HFF-Myc (cell line): ENCODE measurements around the gene THSD7A.

ENCODE experiments used
- DNase-seq: peaks from one replicate; pipeline ENCODE4 v3.0.0-alpha.2; 2011; ENCODE audit warnings: low read depth; ENCODE audit errors: extremely low read depth
- H3K4me3 ChIP-seq: replicated peaks from 2 replicates; pipeline ENCODE4 v1.5.1; 2011; ENCODE audit warnings: low read depth, mild to moderate bottlenecking, control low read depth, low read length
- TF ChIP-seq, protein P1 (sequence below): IDR thresholded peaks from 2 replicates; pipeline ENCODE4 v1.5.1; 2012; ENCODE audit warnings: mild to moderate bottlenecking, low read depth, low read length, control low read depth; ENCODE audit errors: missing control alignments

THSD7A gene

GRCh38 chr7:11681461-11681860 is 150.5 kb downstream of the THSD7A start:
- TF ChIP-seq, protein P1, sequence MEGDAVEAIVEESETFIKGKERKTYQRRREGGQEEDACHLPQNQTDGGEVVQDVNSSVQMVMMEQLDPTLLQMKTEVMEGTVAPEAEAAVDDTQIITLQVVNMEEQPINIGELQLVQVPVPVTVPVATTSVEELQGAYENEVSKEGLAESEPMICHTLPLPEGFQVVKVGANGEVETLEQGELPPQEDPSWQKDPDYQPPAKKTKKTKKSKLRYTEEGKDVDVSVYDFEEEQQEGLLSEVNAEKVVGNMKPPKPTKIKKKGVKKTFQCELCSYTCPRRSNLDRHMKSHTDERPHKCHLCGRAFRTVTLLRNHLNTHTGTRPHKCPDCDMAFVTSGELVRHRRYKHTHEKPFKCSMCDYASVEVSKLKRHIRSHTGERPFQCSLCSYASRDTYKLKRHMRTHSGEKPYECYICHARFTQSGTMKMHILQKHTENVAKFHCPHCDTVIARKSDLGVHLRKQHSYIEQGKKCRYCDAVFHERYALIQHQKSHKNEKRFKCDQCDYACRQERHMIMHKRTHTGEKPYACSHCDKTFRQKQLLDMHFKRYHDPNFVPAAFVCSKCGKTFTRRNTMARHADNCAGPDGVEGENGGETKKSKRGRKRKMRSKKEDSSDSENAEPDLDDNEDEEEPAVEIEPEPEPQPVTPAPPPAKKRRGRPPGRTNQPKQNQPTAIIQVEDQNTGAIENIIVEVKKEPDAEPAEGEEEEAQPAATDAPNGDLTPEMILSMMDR, result no peak

GRCh38 chr7:11675163-11675562 is 156.8 kb downstream of the THSD7A start:
- H3K4me3 ChIP-seq, result no peak overlapping the region
- DNase-seq, result no peak
- TF ChIP-seq, protein P1, result no peak

More at GRCh38 chr7:11681461-11681860, 150.5 kb downstream of the THSD7A start:
- DNase-seq, result no peak
- H3K4me3 ChIP-seq, result no peak overlapping the region

- TF ChIP-seq, protein P1, result no peak
- no peak for DNase-seq
These were observed 163.3 kb downstream of the THSD7A start for GRCh38 chr7:11668727-11669126.

GRCh38 chr7:11667810-11668185 is 164.2 kb downstream of the THSD7A start:
- no peak overlapping the region for H3K4me3 ChIP-seq
- DNase-seq, result no peak
- TF ChIP-seq, protein P1, result no peak

More at GRCh38 chr7:11668727-11669126, 163.3 kb downstream of the THSD7A start:
- no peak overlapping the region for H3K4me3 ChIP-seq

- no peak overlapping the region for H3K4me3 ChIP-seq
- DNase-seq, result no peak
- TF ChIP-seq, protein P1, result no peak
These were observed 164.8 kb downstream of the THSD7A start for GRCh38 chr7:11667071-11667809.

DNA sequence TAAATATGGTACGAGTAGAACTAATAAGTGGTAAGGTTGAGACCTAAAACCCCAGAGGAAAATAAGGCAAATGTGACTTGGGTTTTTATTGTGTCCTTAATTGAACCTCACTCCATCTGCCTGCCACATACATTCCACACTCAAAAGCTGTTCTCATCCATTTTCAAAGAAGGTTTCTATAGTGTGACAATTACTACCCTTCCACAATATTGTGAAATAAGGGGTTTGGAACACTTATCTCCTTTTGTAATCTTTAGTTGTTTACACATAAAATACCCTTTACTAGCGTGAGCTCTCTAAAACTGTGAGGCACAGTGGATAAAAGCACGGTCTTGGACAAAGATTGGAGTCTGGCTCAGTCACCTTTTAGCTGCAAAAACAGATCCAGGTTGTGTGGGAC is 166.6 kb downstream of the THSD7A start:
- no peak for DNase-seq
- TF ChIP-seq, protein P1, result no peak
- no peak overlapping the region for H3K4me3 ChIP-seq
